Neural progenitor cell (in vitro differentiated cells): ENCODE measurements around the gene SORT1.
"Not testable (repeated sequence)": the region's sequence is repeated elsewhere in the genome, so short reads cannot be mapped to it uniquely, and the experiment has no call there.

Experiments
- EZH2 ChIP-seq: fragments of 200-600 bp; sonication (generic); IDR thresholded peaks from 2 replicates; pipeline ENCODE4 v1.6.1; 2017; ENCODE audit warnings: antibody characterized with exemption, mild to moderate bottlenecking, moderate library complexity
- EZH2phosphoT487 ChIP-seq: fragments of 200-600 bp; sonication (generic); IDR thresholded peaks from 2 replicates; pipeline ENCODE4 v1.6.1; 2017; ENCODE audit warnings: antibody characterized with exemption
- TF ChIP-seq, protein P1 (sequence below): fragments of 200-600 bp; sonication (generic); IDR thresholded peaks from 2 replicates; pipeline ENCODE4 v1.5.1; 2017; ENCODE audit warnings: antibody characterized with exemption, mild to moderate bottlenecking

DNA sequence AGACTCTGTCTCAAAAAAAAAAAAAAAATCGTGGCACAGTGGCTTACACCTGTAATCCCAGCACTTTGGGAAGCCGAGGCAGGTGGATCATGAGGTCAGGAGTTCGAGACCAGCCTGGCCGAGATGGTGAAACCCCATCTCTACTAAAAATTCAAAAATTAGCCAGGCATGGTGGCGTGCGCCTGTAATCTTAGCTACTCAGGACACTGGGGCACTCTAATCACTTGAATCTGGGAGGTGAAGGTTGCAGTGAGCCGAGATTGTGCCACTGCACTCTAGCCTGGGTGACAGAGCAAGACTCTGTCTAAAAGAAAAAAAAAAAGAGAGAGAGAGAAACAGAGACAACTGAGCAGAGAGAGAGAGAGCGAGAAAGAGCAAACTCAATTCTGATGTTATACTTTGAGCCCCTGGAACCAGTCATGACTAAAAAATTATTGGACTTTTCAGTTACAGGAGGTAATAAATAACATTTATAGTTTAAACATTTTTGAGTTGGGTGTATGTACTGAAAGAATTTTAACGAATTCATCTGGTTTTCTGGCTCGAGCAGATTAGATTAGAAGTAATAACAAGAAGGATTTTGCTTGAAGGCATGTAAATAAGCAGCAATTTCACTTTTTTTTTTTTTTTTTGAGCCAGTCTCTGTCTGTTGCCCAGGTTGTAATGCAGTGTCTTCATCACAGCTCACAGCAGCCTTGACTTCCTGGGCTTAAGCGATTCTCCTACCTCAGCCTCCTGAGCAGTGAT, 48.4 kb upstream of the SORT1 start:
- TF ChIP-seq, protein P1, sequence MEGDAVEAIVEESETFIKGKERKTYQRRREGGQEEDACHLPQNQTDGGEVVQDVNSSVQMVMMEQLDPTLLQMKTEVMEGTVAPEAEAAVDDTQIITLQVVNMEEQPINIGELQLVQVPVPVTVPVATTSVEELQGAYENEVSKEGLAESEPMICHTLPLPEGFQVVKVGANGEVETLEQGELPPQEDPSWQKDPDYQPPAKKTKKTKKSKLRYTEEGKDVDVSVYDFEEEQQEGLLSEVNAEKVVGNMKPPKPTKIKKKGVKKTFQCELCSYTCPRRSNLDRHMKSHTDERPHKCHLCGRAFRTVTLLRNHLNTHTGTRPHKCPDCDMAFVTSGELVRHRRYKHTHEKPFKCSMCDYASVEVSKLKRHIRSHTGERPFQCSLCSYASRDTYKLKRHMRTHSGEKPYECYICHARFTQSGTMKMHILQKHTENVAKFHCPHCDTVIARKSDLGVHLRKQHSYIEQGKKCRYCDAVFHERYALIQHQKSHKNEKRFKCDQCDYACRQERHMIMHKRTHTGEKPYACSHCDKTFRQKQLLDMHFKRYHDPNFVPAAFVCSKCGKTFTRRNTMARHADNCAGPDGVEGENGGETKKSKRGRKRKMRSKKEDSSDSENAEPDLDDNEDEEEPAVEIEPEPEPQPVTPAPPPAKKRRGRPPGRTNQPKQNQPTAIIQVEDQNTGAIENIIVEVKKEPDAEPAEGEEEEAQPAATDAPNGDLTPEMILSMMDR = not testable (repeated sequence)
- not testable (repeated sequence) for TF ChIP-seq EZH2phosphoT487, EZH2
